HG03354 (cell line): ENCODE results near the gene TRIO.

ENCODE experiments used
- ATAC-seq: cut with Tn5 transposase; IDR thresholded peaks from one replicate; pipeline ENCODE4 v1.9.1; 2021; ENCODE audit warnings: mild to moderate bottlenecking; ENCODE audit not compliant: unreplicated experiment, poor library complexity, severe bottlenecking

TRIO gene

DNA sequence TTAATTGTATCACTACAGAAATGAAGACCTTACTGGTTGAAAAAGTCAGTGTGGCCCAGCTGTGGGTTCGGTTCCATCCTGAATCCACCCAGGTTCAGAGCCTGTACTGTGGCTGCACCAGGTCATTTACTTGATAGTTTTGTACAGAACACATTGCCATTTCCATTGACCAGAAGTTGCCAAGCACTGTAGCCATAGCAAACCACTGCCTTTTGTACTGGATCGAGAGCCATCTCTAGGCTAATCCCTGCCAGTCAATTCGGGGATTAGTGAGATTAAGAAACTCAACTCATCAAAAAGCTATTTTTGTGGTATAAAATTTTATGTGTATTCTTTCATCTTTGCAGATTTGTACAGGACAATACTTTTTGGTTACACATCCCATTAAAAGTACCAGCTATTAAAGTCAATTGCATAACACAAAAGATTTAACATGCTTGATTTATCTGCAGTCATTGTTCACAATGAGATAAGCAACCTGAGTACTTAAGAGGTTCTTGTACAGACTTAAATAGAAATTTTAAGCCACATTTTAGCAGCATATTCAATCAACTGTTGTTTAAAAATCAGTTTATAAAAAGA lies 329.9 kb downstream of the TRIO start:
- ATAC-seq = no peak

DNA sequence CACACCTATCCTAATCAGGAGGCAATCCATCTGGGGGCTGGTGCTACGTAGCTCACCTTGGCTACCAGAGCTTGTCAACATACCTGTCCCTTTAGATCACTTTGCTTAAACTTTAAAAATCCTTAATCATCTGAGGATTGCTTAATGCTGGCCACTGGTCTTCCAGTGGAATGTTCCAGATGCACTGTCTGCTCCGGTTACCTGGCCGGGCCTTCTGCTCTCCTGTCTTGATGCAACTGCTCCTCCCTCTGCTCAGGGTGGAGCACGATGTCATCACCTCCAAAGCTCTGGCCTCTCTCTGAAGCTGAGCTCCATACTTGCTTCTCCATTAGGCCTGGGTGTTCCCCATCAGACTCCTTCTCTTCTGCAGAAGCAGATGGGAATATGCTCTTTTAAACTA lies 331.9 kb downstream of the TRIO start:
- no peak for ATAC-seq

DNA sequence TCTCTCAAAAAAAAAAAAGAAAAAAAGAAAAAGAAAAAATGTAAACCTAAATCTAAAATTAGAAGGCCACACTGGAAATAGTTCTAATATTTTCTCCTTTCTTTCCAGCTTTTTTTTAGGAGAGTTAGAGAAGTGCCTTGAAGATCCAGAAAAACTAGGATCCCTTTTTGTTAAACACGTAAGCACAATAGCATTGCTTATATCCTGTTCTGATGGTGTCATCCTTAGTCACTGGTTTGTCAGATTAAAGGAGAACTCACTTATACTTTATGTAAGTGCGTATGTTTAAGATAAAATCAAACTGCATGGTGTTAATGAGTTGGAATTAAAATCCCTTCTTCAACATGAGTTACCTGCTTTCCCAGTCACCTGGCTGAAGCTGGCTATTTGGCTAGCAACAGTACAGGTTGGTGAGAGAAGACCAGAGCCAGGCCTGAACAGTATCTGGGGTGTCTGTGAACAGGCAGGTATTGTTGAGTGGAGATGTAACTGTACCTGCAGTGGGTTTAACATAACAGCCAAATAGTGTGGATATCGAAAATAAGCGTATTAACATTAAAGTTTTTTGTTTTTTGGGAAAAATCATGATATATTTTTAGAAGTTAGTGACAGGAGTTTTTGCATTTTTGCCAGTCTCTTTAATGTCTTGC lies 333.8 kb downstream of the TRIO start:
- ATAC-seq = no peak

DNA sequence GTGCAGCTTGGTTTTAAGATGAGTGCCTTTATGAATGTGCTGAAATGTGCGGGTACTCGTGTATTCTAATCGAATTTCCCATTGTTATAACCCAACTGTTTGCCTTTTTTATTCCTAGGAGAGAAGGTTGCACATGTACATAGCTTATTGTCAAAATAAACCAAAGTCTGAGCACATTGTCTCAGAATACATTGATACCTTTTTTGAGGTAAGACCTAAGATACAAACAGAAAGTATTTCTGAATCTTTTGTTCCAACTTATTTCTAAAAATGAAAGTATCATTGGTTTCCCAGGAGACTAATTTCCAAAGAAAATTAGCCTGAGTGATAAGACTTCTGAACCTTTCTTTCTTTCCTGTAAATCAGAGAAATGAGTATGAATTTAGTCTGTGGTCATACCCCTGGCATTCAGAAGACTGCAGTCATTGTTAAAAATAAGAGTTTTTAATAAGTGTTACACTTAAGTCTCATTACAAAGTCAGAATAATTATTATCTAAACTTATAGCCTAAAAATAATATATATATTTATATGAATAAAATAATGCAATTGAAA lies 336.1 kb downstream of the TRIO start:
- ATAC-seq = no peak

DNA sequence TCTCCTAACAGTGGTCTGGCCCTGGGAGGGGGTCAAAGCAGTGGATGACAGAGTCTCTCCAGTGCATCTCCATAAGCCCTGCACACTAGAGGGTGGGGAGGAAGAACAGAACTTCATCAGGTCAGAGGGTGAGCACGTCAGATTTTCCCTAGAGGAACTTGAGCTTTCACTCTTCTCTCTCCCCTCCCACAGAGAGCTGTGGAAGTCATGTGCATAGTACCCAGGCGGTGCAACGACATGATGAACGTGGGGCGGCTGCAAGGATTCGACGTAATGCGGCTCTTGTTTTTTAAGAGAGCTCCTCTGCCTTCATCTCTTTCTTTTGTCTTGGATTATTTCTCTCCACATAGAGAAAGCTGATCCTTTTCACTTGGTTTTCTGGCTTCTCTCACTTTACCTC lies 338.2 kb downstream of the TRIO start:
- no peak for ATAC-seq

DNA sequence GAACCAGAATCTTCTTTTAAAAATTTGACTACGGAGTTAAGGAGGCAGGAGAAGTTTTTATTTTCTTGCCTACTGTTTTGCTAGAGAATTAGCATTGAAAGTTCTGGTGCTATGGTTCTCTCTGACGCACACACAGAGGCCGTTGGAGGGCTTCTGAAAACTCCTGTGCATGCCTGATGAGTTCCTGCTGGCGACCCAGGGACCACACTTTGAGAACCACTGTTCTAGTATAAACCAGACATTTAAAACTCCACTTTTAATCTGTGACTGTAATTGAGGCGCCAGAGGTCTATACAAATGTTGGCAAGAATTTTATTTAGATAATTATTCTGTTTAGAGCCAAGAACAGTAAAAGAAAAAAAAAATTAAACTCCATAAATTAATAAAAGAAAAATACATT lies 338.9 kb downstream of the TRIO start:
- ATAC-seq = no peak

DNA sequence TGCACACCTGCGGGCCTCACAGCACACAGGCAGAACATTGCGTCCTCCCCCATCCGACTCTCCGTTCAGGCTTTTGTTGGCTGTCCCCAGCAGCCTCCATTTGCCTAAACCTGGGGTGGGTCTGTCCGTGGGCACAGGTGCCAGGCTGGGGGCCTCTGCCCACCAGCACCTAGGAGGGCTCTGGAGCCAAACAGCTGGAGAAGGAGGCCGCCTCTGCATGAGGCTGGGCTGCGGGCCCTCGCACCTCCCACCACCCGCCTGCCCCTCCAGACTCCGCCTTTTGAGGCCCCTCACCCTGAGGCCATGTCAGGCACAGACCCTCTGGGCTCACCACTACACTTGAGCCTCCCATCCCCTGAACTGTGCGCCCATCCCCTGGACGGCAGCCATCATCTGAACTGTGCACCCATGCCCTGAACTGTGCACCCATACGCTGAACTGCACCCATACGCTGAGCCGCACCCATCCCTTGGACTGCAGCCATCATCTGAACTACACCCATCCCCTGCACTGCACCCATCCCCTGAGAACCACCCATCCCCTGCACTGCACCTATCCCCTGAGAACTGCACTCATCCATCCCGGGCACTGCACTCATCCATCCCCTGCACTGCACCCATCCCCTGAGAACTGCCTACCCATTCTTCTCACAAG lies 340.5 kb downstream of the TRIO start:
- no peak for ATAC-seq

DNA sequence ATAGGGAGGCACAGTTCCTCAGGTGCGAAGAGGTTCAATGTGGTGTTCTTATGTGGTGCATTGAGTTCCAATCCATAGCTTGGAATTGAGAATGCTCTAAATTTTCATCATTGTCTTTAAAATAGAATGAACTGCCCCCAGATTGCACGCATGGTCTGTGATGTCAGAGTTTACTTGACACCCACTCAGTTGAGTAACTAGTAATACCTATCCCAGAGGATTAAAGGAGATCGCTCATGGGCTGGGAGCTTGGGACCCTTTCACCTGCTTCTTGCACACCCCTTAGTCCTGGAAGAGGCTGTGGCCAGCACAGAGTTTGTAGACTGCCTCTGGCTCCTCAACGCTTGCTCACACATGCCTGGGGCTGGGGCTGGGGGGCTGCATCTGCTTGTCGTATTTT lies 343.3 kb downstream of the TRIO start:
- no peak for ATAC-seq

DNA sequence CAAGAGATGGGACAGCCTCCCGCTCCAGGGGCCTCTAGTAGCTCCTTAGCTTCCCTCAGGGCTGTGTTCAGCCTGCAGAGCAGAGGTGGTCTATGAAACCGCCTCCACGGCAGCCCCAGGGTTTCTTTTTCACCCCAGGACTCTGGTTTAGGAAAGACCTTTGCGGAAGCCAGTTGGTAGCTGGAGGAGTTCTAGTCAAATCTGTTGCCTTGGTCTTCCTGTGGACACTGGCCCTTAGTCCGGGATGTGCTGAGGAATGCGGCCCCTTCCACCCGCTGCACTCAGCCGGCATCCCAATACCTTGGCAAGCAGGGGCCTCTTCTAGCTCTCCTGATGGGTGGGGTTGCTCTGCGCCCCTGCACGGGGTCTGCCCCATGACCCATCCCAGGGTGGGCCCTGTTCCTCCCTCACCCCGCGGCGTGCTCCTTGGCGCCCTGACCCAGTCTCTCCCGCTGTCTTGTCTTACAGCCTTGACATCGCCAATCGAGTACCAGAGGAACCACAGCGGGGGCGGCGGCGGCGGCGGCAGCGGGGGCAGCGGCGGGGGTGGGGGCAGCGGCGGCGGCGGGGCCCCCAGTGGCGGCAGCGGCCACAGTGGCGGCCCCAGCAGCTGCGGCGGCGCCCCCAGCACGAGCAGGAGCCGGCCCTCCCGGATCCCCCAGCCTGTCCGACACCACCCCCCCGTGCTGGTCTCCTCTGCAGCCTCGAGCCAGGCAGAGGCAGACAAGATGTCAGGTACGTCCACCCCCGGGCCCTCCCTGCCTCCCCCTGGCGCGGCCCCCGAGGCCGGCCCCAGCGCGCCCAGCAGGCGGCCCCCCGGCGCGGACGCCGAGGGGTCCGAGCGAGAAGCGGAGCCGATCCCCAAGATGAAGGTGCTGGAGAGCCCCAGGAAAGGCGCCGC lies 344.1 kb downstream of the TRIO start:
- no peak for ATAC-seq

DNA sequence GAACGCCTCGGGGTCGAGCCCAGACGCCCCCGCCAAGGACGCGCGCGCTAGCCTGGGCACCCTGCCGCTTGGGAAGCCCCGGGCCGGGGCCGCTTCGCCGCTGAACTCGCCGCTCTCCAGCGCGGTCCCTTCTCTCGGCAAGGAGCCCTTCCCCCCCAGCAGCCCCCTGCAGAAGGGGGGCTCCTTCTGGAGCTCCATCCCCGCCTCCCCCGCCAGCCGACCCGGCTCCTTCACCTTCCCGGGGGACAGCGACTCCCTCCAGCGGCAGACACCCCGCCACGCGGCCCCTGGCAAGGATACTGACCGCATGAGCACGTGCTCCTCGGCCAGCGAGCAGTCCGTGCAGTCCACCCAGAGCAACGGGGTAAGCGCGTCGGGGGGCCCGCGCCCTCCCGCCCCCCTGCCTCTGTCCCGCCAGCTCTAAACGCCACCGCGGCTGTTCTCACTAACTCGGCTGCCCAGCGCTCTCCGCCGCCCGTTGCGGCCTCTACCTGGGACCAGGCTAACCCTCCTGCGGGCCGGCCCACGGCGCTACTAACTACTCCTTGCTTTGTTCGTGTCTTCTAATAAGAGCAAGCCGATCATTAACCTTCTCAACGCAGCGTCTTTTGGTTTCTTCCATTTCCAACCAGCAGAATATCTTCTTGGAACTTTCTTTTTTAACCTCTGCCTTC lies 344.9 kb downstream of the TRIO start:
- ATAC-seq = no peak

DNA sequence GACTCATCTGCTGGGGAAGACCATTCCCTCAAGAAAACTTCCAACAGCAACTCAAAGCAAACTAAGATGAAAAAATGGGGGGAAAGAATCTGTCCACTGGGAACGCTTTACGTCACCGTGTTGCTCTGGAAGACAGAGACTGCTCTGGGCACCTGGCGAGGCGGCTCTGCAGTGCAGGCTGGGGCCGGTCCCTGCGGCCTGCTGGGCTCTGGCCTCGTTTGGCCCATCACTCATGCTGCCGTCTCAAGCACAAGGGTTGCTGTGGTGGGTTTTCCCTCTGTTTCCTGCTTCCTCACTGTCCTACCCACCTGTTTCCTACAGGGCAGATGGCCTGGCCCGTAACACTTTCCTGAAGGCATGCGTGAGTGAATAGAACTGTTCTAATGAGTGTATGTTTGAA lies 345.6 kb downstream of the TRIO start:
- no peak for ATAC-seq

DNA sequence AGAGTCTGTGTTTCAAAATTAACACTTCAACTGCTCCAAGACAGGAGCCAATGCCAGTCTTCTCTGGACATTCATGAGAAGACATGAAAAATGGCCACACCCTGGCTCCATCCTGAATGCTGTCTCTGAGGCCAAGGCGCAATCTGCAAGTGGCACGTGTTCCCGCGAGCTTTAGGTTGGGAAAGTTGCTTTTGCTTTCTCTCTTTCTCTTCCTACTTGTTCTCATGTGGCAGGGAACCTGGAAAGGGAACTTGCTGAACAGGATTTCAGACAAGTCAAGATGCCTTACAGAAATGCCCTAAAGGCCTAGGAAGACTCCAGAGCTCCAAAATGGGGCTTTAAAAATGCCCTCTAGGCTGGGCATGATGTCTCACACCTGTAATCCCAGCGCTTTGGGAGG lies 346.5 kb downstream of the TRIO start:
- ATAC-seq = no peak

DNA sequence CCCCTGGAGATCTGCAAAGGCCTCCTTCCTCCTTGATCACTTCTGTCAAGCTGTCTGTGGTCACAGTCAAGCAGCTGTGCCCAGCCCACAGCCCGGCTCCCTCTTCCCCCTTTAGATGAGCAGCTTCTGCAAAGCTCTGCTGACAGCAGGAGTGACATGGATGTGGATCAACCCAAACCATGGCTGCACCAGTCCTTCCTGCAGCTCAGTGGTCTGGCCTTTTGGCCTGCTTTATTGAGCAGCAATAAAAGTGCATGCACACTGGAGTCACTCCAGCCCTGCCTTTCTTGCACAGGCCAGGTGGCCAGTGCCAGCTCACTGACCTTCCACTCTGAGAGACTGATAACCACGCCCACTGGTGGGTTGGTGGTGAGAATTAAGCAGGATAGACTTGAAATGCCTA lies 347.2 kb downstream of the TRIO start:
- no peak for ATAC-seq

DNA sequence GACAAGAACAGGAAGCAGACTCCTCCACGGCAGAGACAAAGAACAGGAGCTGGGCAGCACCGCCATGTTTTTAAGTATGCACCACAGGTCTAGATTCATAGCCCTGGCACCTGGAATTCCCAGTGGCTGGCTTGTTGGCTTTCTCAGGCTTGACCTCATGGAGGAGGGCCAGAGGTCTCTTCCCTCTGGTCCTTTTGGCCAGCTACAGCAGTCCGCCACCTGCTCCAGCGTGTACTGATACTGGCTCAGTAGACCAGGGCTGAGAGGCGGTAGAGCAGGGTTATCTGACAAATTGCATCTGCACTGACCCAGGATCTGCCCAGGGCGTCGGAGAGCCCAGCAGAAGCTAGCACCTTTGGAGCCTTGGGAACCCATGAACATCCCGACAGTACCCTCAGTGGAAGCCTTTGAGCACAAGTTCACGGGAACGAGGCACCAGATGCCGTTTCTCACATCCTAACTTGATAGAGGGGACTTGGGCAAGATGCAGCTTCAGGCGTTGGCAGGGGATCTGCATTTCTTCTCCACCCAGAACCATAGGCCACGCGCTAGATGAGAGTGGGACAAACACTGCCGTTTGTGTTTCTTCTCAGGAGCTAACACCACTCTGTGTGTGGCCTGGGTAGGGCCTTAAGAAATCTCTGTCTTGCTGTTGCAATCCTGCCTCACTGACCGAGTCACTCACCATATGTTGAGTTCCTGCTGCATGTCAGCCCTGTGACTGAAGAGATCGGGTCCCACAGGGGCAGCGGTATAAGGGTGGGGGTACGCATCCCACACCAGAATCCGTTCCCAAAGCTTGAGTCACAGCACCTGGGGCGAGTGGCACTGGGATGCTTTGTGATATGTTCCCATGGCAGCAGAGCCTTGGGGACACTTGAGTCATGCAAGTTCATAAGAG lies 348.1 kb downstream of the TRIO start:
- no peak for ATAC-seq

DNA sequence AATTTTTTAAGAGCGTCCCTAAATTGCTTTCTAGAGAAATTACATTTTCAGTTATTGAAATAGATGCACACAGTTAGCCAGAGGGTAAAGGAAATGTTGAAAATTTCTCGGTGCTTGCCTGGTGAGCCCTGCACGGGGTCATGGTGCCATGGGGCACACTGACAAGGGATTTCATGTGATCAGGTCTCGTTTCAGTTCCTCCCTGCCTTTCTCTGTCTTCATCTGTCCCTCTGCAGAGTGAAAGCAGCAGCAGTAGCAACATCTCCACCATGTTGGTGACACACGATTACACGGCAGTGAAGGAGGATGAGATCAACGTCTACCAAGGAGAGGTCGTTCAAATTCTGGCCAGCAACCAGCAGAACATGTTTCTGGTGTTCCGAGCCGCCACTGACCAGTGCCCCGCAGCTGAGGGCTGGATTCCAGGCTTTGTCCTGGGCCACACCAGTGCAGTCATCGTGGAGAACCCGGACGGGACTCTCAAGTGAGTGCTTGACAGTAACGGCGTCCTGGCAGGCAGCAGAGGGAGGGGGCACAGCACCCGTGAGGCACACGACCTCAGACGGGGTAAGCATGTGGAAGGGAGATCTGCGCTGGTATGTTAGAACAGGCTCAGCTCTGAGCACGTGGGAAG lies 349.3 kb downstream of the TRIO start:
- no peak for ATAC-seq

DNA sequence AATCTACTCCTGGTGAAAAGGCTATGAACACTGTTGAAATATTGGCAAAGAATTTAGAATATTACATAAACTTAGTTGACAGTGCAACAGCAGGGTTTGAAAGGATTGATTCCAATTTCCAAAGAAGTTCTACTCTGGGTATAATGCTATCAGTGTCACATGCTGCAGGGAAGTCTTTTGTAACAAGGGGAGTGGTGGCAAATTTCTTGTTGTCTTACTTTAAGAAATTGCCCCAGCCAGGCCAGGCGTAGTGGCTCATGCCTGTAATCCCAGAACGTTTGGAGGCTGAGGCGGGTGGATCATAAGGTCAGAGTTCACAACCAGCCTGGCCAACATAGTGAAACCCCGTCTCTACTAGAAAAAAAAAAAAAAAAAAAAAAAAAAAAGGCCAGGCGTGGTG lies 352.2 kb downstream of the TRIO start:
- no peak for ATAC-seq

DNA sequence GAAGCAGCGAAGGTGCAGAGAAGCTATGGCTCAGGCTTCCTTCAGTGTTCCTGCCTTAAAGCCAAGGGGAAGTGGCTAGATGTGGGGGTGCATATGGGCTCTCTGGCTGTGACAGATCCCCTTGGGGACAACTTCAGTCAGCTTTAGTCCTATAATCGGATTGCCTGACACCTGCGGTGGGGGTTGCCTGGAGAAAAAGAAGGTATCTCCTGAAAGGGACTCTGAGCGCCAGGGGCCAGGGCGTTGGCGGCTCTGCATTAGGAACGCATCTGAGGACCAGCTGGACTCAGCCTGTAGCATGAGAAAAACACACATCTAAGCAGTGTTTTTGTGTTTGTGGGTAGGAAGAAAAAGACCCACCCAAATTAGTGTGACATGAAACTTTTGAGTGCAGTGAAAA lies 354.2 kb downstream of the TRIO start:
- ATAC-seq = no peak
